Stomach (tissue), 9 donors: ENCODE measurements around the gene ATP7B. TPM values are rescaled to one million over a fixed set of nuclear protein-coding genes. Genes with fewer than 3 reads are reported as not detected.

Source experiments
- DNase-seq, 2 donors: peaks; one replicate each; pipeline versions ENCODE4 v3.0.0 to v3.0.0-alpha.2; 2013 to 2019
- H3K27ac ChIP-seq, 5 donors: fragments of 200-600 bp in 4 of 5; sonication (generic) in 4 of 5; one replicate each; pipeline ENCODE4 v1.5.1; 2013 to 2019; ENCODE audit warnings: mild to moderate bottlenecking in 1 of 5, moderate library complexity in 1 of 5
- H3K27me3 ChIP-seq, 3 donors: fragments of 200-600 bp; sonication (generic); one replicate each; pipeline ENCODE4 v1.5.1; 2017 to 2019; ENCODE audit warnings: mixed run types in 1 of 3
- H3K36me3 ChIP-seq, 4 donors: fragments of 200-600 bp; sonication (generic); 1 replicate in 3 of 4; 2 replicates in 1 of 4; pipeline ENCODE4 v1.5.1; 2016 to 2019
- H3K4me1 ChIP-seq, 4 donors: fragments of 200-600 bp; sonication (generic); one replicate each; pipeline ENCODE4 v1.5.1; 2016 to 2019
- H3K4me3 ChIP-seq, 4 donors: fragments of 200-600 bp; sonication (generic) in 3 of 4; one replicate each; pipeline ENCODE4 v1.5.1; 2016 to 2019; ENCODE audit warnings: mild to moderate bottlenecking in 1 of 4
- H3K9me3 ChIP-seq, 4 donors: fragments of 200-600 bp; sonication (generic); one replicate each; pipeline ENCODE4 v1.5.1; 2016 to 2019
- EP300 ChIP-seq: sonication (generic); formaldehyde crosslinking; IDR thresholded peaks from one replicate; pipeline ENCODE4 v1.6.1; 2017; ENCODE audit warnings: antibody characterized with exemption
- POLR2A ChIP-seq, 4 donors: fragments of 450-650 bp; IDR thresholded peaks; one replicate each; pipeline ENCODE4 v1.6.1; 2016; ENCODE audit warnings: antibody characterized with exemption in 4 of 4, control low read depth in 2 of 4, mild to moderate bottlenecking in 1 of 4, moderate library complexity in 1 of 4
- POLR2AphosphoS5 ChIP-seq, 3 donors: sonication (generic); formaldehyde crosslinking; IDR thresholded peaks; one replicate each; pipeline ENCODE4 v1.6.1; 2016; ENCODE audit warnings: antibody characterized with exemption in 3 of 3
- WGBS, 5 donors: extraction: QIAGEN DNeasy Blood & Tissue Kit in 3 of 5; methylation state at CpG; one replicate each; pipeline versions ENCODE4 v1.1.5 to v1.1.7; 2013 to 2018; 5-methylcytosine and 5-hydroxymethylcytosine counted together
- intact Hi-C: fragments of 100-400 bp; cut with DNase I; formaldehyde crosslinking; loops from one replicate; pipeline ENCODE4 v1.15.1; 2023; ENCODE audit warnings: low total_unique reads
- polyA plus RNA-seq, 3 donors: library from polyadenylated mRNA; stranded (reverse); fragments of 200-250 nt; gene quantifications; one replicate each; pipeline ENCODE4 v1.2.3, GENCODE V29; 2013
- total RNA-seq, 5 donors: library from RNA; depleted of rRNA; stranded (reverse); fragments of >200 nt; gene quantifications; one replicate each; pipeline versions ENCODE4 v1.1.0 to v1.2.3, GENCODE V29; 2014 to 2016
- TF ChIP-seq, protein P1 (sequence below), 7 experiments: fragments of 450-650 bp in 4 of 7; fragments of 200-600 bp in 3 of 7; sonication (generic) in 3 of 7; IDR thresholded peaks; one replicate each; pipeline ENCODE4 v1.5.1; 2016 to 2019; ENCODE audit warnings: antibody characterized with exemption in 7 of 7, control low read depth in 2 of 7, mild to moderate bottlenecking in 1 of 7
- donor health status: healthy with polysubstance abuse.
- donor health status: Bipolar disorder and iron deficiency.
- donor health status: healthy.

Gene ATP7B
- total and polyA plus RNA-seq, 8 donors = 0.62 to 21.0 (median 4.6) TPM

DNA sequence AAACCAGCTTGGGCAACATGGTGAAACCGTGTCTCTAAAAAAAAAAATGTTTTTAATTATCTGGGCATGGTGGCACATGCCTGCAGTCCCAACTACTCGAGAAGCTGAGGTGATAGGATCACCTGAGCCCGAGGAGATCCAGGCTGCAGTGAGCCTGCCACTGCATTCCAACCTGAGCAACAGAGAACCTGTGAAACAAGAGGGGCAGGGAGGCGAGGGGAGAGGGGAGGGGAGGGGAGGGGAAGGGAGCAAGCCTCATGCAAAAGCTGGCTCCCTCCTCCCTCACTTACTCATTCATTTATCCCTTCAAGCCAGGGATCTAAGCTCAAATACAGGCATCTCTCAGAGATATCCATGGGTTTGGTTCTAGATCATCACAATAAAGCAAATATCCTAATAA is 8.9 kb downstream of the ATP7B start:
- TF ChIP-seq POLR2AphosphoS5 (IDR thresholded peaks at IDR 0.05) (no peak), EP300 (no peak), POLR2A (IDR thresholded peaks at IDR 0.05) (no peak)
- TF ChIP-seq, protein P1, sequence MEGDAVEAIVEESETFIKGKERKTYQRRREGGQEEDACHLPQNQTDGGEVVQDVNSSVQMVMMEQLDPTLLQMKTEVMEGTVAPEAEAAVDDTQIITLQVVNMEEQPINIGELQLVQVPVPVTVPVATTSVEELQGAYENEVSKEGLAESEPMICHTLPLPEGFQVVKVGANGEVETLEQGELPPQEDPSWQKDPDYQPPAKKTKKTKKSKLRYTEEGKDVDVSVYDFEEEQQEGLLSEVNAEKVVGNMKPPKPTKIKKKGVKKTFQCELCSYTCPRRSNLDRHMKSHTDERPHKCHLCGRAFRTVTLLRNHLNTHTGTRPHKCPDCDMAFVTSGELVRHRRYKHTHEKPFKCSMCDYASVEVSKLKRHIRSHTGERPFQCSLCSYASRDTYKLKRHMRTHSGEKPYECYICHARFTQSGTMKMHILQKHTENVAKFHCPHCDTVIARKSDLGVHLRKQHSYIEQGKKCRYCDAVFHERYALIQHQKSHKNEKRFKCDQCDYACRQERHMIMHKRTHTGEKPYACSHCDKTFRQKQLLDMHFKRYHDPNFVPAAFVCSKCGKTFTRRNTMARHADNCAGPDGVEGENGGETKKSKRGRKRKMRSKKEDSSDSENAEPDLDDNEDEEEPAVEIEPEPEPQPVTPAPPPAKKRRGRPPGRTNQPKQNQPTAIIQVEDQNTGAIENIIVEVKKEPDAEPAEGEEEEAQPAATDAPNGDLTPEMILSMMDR (IDR thresholded peaks at IDR 0.05) = no peak
- WGBS, 5 donors = 64 to 80% (median 75%) methylated on average over 3 to 4 of the region's 4 CpGs
- no peak for DNase-seq
- H3K9me3 ChIP-seq = no peaks in the 10 kb centered on the region
- no peak overlapping the region for H3K27ac ChIP-seq
- no peaks in the 10 kb centered on the region for H3K36me3 ChIP-seq
- no peak overlapping the region for H3K4me3 ChIP-seq
- peaks cover 24 to 44% (median 31%) of the 10 kb centered on the region in 4 donors for H3K4me1 ChIP-seq
- intact Hi-C loops = loop anchor here (10.0 kb wide), 1 partner anchor 122 kb away; the partner anchor contains the start of gene NEK5
- H3K27me3 ChIP-seq = no peaks in the 10 kb centered on the region

DNA sequence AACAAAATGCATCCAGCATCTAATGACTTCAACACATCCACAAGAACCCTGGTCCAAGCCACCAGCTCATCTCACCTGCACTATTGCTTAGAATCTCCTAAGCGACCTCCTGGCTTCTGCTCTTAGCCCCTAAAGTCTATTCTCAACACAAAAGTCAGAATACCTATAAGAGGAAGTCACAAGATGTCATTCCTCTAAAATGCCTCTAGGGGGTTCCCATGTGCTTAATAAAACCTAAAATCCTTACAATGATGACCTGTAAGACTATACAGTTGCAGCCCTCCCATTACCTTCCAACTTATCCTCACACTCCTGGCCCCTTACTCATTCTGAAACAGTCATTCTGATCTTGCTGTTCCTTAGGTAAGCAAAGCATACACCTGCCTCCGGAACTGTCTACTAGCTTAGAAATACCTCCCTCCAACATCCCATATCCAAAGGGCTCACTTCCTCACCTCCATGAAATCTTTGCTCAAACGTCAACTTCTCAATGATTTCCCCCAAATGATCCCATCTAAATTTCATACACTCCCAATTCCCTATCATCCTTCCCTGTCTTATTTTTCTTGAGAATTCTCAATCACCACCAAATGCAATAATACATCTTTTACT is 10.0 kb downstream of the ATP7B start:
- 39 to 55% (median 48%) methylated on average over 3 of the region's 3 CpGs for WGBS, 5 donors
- TF ChIP-seq, protein P1 (IDR thresholded peaks at IDR 0.05) = peak in 5 of 7 experiments; percentile 35 to 74 (median 53)
- no peak for TF ChIP-seq POLR2AphosphoS5 (IDR thresholded peaks at IDR 0.05)
- TF ChIP-seq POLR2A (IDR thresholded peaks at IDR 0.05) = no peak
- H3K4me3 ChIP-seq = no peak overlapping the region
- intact Hi-C loops = loop anchor here (10.0 kb wide), 1 partner anchor 124 kb away; the partner anchor contains the start of gene NEK5
- peaks cover 27 to 56% (median 38%) of the 10 kb centered on the region in 4 donors for H3K4me1 ChIP-seq
- no peaks in the 10 kb centered on the region for H3K27me3 ChIP-seq
- H3K36me3 ChIP-seq = no peaks in the 10 kb centered on the region
- no peaks in the 10 kb centered on the region for H3K9me3 ChIP-seq
- no peak overlapping the region for H3K27ac ChIP-seq
- DNase-seq = peak in 1 of 2 donors; percentile 56

DNA sequence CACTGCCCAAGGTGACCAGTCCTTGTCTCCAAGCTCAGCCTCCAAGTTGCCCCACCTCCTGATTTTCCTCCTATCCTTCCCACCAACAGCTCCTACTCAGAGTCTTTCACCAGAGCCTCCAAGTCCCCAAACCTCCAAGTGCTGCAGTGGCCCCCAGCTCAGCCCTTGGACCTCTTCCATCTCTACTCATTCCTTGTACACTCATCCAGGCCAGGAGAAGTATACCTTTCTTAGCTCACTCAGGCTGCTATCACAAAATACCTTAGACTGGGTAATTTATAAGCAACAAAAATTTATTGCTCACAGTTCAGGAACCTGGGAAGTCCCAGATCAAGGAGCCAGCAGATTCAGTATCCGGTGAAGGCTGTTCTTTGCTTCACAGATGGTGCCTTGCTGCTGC is 11.3 kb downstream of the ATP7B start:
- Histone ChIP-seq H3K4me3 (peak overlapping the region in 1 of 4 donors; percentile 19), H3K9me3 (no peaks in the 10 kb centered on the region), H3K27ac (peak overlapping the region; percentile 37 to 78 (median 53)), H3K4me1 (peaks cover 40 to 68% (median 51%) of the 10 kb centered on the region in 4 donors), H3K27me3 (no peaks in the 10 kb centered on the region), H3K36me3 (no peaks in the 10 kb centered on the region)
- 50 to 81% (median 77%) methylated on average over 1 of the region's 1 CpG for WGBS, 5 donors
- no peak for DNase-seq
- TF ChIP-seq, protein P1 (IDR thresholded peaks at IDR 0.05) = peak in 1 of 7 experiments; percentile 5
- TF ChIP-seq POLR2A (IDR thresholded peaks at IDR 0.05) = no peak
- intact Hi-C loops = loop anchor here (10.0 kb wide), 1 partner anchor 125 kb away; the partner anchor contains the start of gene NEK5

DNA sequence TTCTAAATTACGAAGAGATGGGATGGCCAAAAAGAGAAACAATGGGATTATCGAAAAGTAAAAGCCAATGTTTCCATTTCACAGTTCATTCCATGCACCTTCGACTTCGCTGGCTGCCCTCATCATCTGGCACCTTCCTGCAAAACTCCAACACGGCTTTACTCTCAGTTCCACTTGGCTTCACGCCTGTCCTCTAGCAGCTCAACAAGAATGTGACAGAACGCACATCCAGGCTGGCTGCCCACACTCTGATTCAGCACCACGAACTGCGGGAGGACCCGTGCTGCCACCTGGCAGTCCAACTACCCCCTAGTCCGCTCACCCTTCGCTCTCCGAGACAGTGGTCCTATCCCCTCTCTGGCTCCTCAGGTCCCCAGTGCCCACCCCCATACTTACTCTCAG is 11.7 kb downstream of the ATP7B start:
- TF ChIP-seq, protein P1 (IDR thresholded peaks at IDR 0.05) = peak in 1 of 7 experiments; percentile 13
- TF ChIP-seq EP300 (no peak), POLR2AphosphoS5 (IDR thresholded peaks at IDR 0.05) (peak in 1 of 3 donors; percentile 25), POLR2A (IDR thresholded peaks at IDR 0.05) (no peak)
- Histone ChIP-seq H3K36me3 (no peaks in the 10 kb centered on the region), H3K27me3 (no peaks in the 10 kb centered on the region), H3K4me3 (peak overlapping the region in 1 of 4 donors; percentile 19), H3K9me3 (no peaks in the 10 kb centered on the region), H3K27ac (peak overlapping the region; percentile 37 to 78 (median 53)), H3K4me1 (peaks cover 41 to 66% (median 54%) of the 10 kb centered on the region in 4 donors)
- intact Hi-C loops = no loop called here
- DNase-seq = peak; percentile 58 to 85
- WGBS, 5 donors = 24 to 43% (median 31%) methylated on average over 13 of the region's 13 CpGs
